ENCODE results near the gene STK31.

DNA sequence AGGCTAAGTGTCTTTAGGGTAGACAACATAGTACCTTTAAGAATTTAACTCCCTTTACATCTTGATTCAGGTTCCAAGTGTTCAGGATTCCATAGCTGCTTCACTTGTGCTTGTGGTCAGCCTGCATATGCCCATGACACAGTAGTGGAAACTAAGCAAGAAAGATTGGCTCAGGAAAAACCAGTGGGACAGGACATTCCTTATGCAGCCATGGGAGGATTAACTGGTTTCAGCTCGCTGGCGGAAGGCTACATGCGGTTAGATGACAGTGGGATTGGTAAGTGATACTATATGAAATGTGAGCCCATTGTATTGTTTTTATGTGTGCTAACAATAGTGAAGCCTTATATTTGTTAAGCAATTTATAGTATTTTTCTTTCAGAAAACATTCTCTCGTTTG lies 18.7 kb upstream of the STK31 start:
- TF ChIP-seq, protein P1, sequence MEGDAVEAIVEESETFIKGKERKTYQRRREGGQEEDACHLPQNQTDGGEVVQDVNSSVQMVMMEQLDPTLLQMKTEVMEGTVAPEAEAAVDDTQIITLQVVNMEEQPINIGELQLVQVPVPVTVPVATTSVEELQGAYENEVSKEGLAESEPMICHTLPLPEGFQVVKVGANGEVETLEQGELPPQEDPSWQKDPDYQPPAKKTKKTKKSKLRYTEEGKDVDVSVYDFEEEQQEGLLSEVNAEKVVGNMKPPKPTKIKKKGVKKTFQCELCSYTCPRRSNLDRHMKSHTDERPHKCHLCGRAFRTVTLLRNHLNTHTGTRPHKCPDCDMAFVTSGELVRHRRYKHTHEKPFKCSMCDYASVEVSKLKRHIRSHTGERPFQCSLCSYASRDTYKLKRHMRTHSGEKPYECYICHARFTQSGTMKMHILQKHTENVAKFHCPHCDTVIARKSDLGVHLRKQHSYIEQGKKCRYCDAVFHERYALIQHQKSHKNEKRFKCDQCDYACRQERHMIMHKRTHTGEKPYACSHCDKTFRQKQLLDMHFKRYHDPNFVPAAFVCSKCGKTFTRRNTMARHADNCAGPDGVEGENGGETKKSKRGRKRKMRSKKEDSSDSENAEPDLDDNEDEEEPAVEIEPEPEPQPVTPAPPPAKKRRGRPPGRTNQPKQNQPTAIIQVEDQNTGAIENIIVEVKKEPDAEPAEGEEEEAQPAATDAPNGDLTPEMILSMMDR (IDR thresholded peaks at IDR 0.05): no peak
- no peak for TF ChIP-seq POLR2A (IDR thresholded peaks at IDR 0.05)
